K562 (cell line): ENCODE measurements around the gene SPATC1L. TPM values are rescaled to one million over a fixed set of nuclear protein-coding genes. Genes with fewer than 3 reads are reported as not detected.

Experiments used
- BHLHE40 ChIP-seq: IDR thresholded peaks from 2 replicates; pipeline ENCODE4 v1.6.1; 2011; ENCODE audit warnings: low read length, improper control_type of control experiment
- CREBBP ChIP-seq: IDR thresholded peaks from one replicate; pipeline ENCODE4 v1.6.1; 2012; ENCODE audit warnings: low read depth, mild to moderate bottlenecking, control low read depth, inconsistent platforms, low read length
- ELF4 ChIP-seq: fragments of 450-650 bp; formaldehyde crosslinking; IDR thresholded peaks from 2 replicates; pipeline ENCODE4 v1.4.0; 2022; ENCODE audit warnings: missing genetic modification characterization
- ESRRA ChIP-seq: fragments of 450-650 bp; IDR thresholded peaks from 2 replicates; pipeline ENCODE4 v1.6.1; 2014; ENCODE audit warnings: low read depth, mild to moderate bottlenecking, moderate library complexity, borderline replicate concordance
- FIP1L1 ChIP-seq: fragments of 200-400 bp; formaldehyde crosslinking; IDR thresholded peaks from 2 replicates; pipeline ENCODE4 v1.6.1; 2018; ENCODE audit warnings: mild to moderate bottlenecking, low read depth, low read length; ENCODE audit not compliant: poor library complexity, severe bottlenecking
- KDM5B ChIP-seq: fragments of 200-600 bp; sonication (generic); IDR thresholded peaks from 2 replicates; pipeline ENCODE4 v1.6.1; 2012; ENCODE audit warnings: low read depth, mild to moderate bottlenecking, moderate library complexity, low read length, control low read depth, inconsistent platforms; ENCODE audit not compliant: insufficient replicate concordance
- RREB1 ChIP-seq: fragments of 250-450 bp; sonication (Bioruptor Pico); IDR thresholded peaks from 2 replicates; pipeline ENCODE4 v1.4.0; 2020
- SAFB2 ChIP-seq: fragments of 200-400 bp; formaldehyde crosslinking; IDR thresholded peaks from 2 replicates; pipeline ENCODE4 v1.6.1; 2018; ENCODE audit warnings: borderline replicate concordance, low read length, low read depth, moderate library complexity; ENCODE audit not compliant: severe bottlenecking
- SP2 ChIP-seq: IDR thresholded peaks from 2 replicates; pipeline ENCODE4 v1.6.1; 2011; ENCODE audit warnings: mild to moderate bottlenecking, low read depth, low read length, moderate library complexity; ENCODE audit not compliant: poor library complexity, severe bottlenecking; ENCODE audit errors: extremely low read depth
- TARDBP ChIP-seq: fragments of 450-650 bp; IDR thresholded peaks from 2 replicates; pipeline ENCODE4 v1.6.1; 2016
- TCF3 ChIP-seq: sonication (generic); formaldehyde crosslinking; IDR thresholded peaks from 2 replicates; pipeline ENCODE4 v1.4.0; 2020; ENCODE audit warnings: mild to moderate bottlenecking, missing genetic modification reagents
- TFAP4 ChIP-seq: sonication (generic); formaldehyde crosslinking; IDR thresholded peaks from 2 replicates; pipeline ENCODE4 v1.8.0; 2022; ENCODE audit warnings: missing genetic modification reagents, mild to moderate bottlenecking, moderate library complexity, borderline replicate concordance
- ZNF239 ChIP-seq: fragments of 250-450 bp; sonication (Bioruptor Pico); IDR thresholded peaks from 2 replicates; pipeline ENCODE4 v1.4.0; 2020; ENCODE audit warnings: mild to moderate bottlenecking
- ZNF696 ChIP-seq: fragments of 250-450 bp; sonication (Bioruptor Pico); conservative IDR thresholded peaks from 2 replicates; pipeline ENCODE4 v1.4.0; 2020; ENCODE audit warnings: mild to moderate bottlenecking, moderate library complexity
- ZZZ3 ChIP-seq: fragments of 450-650 bp; IDR thresholded peaks from 2 replicates; pipeline ENCODE4 v1.6.1; 2016; ENCODE audit warnings: antibody characterized with exemption, mild to moderate bottlenecking, moderate library complexity
- polyA plus RNA-seq, 8 experiments: library from polyadenylated mRNA; depleted of rRNA in 4 of 8; stranded (reverse) in 5 of 8; unstranded in 3 of 8; fragments of >200 nt; fragmentation: Nextera tagmentation in 2 of 8; fragmentation: Illumina TruSeq in 1 of 8; extraction: Ambion mirVana in 2 of 8; extraction: Trizol in 1 of 8; gene quantifications; 2 replicates each; pipeline versions ENCODE4 v1.2.1 to v1.2.3, GENCODE V29; 2011 to 2014; ENCODE audit warnings: inconsistent platforms in 1 of 8, missing spikeins in 1 of 8
- total RNA-seq, 7 experiments: library from RNA; depleted of rRNA in 6 of 7; stranded (reverse); fragments of >200 nt in 6 of 7; fragmentation: Illumina TruSeq in 2 of 7; extraction: Trizol in 2 of 7; gene quantifications; 2 replicates each; pipeline versions ENCODE4 v1.2.1 to v1.2.3, GENCODE V29; 2011 to 2021; ENCODE audit warnings: low replicate concordance in 1 of 7
- TF ChIP-seq, protein P1 (sequence below): sonication (generic); formaldehyde crosslinking; IDR thresholded peaks from 2 replicates; pipeline ENCODE4 v1.8.1; 2022; ENCODE audit warnings: missing genetic modification reagents
- TF ChIP-seq, protein P2 (sequence below), 2 experiments: fragments of 200-800 bp in 1 of 2; sonication (Bioruptor generic) in 1 of 2; sonication (generic) in 1 of 2; formaldehyde crosslinking in 1 of 2; IDR thresholded peaks in 1 of 2; conservative IDR thresholded peaks in 1 of 2; 2 replicates each; pipeline versions ENCODE4 v1.5.0 to v1.6.1; 2016 to 2020; ENCODE audit warnings: missing compliant biosample characterization in 1 of 2, missing genetic modification characterization in 1 of 2, missing genetic modification reagents in 1 of 2

SPATC1L gene
- total and polyA plus RNA-seq, 9 of the 15 experiments (the other 6 are each of a cell fraction or from before 2014, with no cell fraction given) = 0.14 to 121 (median 34.0) TPM; not detected in 1

DNA sequence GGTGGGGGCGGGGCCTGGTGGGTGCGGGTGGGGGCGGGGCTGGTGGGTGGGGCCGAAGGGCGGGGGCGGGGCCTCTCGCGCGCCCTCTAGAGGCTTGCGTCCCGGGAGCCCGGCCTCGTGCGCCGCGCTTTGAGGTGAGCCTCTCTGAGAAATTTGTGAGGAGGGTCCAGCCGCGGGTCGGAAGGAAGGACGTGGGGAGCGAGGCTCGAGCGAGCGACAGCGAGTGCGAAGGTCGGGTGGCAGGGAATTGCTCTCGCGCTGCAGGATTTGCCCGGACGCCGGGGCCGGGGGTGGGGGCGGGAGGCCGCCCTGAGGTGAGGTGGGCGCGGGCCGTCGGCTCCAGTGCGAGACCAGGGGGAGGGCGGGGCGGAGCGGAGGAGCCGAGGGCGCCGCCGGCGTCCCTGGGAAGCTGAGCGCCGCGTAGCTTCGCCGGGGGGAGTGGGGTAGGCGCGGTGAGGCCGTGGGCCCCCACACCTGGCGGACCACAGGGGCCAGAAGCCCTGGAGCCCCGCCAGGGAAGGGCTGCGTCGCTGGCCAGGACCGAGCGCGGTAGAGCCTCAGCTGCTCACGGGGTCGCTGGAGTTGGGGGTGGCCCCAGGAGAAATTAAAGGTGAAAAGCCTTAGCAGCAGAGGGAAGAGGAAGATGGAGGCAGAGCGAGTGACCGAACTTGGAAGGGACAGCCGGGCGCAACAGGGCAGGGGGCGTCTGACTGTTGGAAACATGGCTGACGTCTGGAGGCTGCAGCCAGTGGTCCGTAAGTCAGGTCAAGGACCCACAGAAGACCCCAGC lies 45.1 kb upstream of the SPATC1L start (continued):
- TF ChIP-seq RREB1 (CRISPR knock-in tag) (no peak), ZNF239 (CRISPR knock-in tag) (no peak), SAFB2 (no peak), CREBBP (no peak), ZZZ3 (no peak), ELF4 (CRISPR knock-in tag) (no peak), TARDBP (no peak), TCF3 (CRISPR knock-in tag) (no peak), BHLHE40 (no peak), KDM5B (peak; percentile 46), ESRRA (no peak), ZNF696 (CRISPR knock-in tag) (no peak), FIP1L1 (peak; percentile 32), SP2 (no peak), TFAP4 (CRISPR knock-in tag) (no peak)
- TF ChIP-seq, protein P1, sequence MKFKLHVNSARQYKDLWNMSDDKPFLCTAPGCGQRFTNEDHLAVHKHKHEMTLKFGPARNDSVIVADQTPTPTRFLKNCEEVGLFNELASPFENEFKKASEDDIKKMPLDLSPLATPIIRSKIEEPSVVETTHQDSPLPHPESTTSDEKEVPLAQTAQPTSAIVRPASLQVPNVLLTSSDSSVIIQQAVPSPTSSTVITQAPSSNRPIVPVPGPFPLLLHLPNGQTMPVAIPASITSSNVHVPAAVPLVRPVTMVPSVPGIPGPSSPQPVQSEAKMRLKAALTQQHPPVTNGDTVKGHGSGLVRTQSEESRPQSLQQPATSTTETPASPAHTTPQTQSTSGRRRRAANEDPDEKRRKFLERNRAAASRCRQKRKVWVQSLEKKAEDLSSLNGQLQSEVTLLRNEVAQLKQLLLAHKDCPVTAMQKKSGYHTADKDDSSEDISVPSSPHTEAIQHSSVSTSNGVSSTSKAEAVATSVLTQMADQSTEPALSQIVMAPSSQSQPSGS (CRISPR knock-in tag) = no peak
- TF ChIP-seq, protein P2, sequence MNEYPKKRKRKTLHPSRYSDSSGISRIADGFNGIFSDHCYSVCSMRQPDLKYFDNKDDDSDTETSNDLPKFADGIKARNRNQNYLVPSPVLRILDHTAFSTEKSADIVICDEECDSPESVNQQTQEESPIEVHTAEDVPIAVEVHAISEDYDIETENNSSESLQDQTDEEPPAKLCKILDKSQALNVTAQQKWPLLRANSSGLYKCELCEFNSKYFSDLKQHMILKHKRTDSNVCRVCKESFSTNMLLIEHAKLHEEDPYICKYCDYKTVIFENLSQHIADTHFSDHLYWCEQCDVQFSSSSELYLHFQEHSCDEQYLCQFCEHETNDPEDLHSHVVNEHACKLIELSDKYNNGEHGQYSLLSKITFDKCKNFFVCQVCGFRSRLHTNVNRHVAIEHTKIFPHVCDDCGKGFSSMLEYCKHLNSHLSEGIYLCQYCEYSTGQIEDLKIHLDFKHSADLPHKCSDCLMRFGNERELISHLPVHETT (CRISPR knock-in tag; conservative IDR thresholded peaks at IDR 0.05 in 1 of 2, IDR thresholded peaks at IDR 0.05 in 1 of 2) = peak in 1 of 2 experiments; percentile 52; a peak in 1 of 4 replicates
